T47D (cell line): Measurements from ENCODE around the gene TSC22D2.

Experiments used
- DNase-seq, 2 experiments: peaks; one replicate each; pipeline versions ENCODE4 v3.0.0 to v3.0.0-alpha.2; 2011 to 2012; ENCODE audit warnings: low read depth in 1 of 2, low spot score in 1 of 2
- JUND ChIP-seq: IDR thresholded peaks from 2 replicates; pipeline ENCODE4 v1.6.1; 2012; ENCODE audit warnings: low read depth
- in situ Hi-C: cut with HindIII; loops from 2 replicates; pipeline ENCODE4 v1.10.0; 2016; ENCODE audit warnings: low sequenced_read_pairs, low pct_unique_long_range_greater_than_20kb

The TSC22D2 gene

GRCh38 chr3:150408221-150409124 is at the start of gene TSC22D2:
TSC22D2 (plus strand) TSS chr3:150408298; CDS start chr3:150409351, 1,053 bp downstream.
- no peak for TF ChIP-seq JUND
- in situ Hi-C loops = no loop called here
- peak; percentile 93 to 96 for DNase-seq

GRCh38 chr3:150359381-150359780 is 48.7 kb upstream of the TSC22D2 start:
- in situ Hi-C loops = no loop called here
- TF ChIP-seq JUND = no peak

DNA sequence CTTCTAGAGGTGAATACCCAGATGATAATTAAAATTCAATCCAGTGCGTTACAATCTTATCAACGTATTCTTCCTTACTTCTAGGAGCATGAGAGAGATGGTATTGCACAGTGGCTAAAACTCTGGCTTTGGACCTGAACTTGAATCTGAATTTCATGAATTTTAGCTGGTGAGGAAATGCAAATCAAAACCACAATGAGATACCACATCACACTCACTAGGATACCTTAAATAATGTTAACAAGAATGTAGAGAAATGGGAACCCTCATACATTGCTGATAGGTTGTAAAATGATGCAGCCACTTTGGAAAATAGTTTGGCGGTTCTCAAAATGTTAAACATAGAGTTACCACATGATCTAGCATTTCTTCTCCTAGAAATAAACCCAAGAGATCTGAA is 47.1 kb upstream of the TSC22D2 start:
- in situ Hi-C loops = no loop called here
- no peak for DNase-seq
- TF ChIP-seq JUND = no peak

More at GRCh38 chr3:150359381-150359780, 48.7 kb upstream of the TSC22D2 start:
- DNase-seq = no peak

- in situ Hi-C loops = no loop called here
- TF ChIP-seq JUND = no peak
- no peak for DNase-seq
These were observed 45.4 kb upstream of the TSC22D2 start for GRCh38 chr3:150362515-150363302.

- DNase-seq = no peak
- in situ Hi-C loops = no loop called here
- TF ChIP-seq JUND = no peak
These were observed 44.7 kb upstream of the TSC22D2 start for GRCh38 chr3:150363420-150363819.

DNA sequence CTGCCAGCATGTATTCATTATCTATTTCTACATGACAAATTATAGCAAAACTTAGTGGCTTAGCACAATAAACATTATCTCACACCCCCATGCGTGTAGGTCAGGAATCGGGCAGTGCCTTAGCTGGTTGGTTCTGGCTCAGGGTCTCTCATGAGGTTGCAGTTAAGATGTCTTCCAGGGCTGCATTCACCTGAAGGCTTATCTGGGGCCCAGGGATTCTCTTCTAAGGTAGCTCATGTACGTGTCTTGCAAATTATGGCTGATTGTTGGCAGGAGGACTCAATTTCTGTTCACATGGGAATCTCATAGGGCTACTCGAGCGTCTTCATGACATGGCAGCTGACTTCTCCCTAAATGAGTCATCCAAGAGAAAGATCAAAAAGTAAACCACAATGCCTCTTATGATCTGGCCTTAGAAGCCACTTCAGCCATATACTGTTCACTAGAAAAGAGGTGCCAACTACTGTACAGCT is 42.9 kb upstream of the TSC22D2 start:
- in situ Hi-C loops = no loop called here
- no peak for DNase-seq
- no peak for TF ChIP-seq JUND

GRCh38 chr3:150367757-150368156 is 40.3 kb upstream of the TSC22D2 start:
- no peak for DNase-seq

DNA sequence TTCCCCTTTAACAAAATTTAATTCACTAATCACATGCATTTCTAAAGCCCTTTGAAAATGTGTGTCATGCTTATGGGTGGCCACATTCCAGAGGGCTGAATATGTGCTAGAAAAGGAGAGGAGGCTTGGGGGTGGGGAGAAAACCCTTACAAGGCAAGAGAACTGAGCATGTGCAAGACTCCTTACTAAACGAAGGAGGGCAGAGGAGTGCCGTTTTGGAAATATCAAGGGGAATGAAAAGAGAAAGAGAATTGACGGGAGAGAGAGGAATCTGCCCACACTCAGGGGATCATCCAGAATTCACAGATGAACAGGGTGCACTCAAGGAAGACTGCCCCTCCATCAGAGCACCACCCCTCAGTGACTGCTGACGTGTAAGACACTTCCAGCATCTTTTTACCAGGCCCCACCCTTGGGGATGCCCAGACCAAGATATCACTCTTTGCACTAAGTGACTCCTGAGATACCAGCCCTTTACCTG is 37.9 kb upstream of the TSC22D2 start:
- TF ChIP-seq JUND = 0 out of 2 replicates have a peak, but pooled peaks have one; percentile 37
- in situ Hi-C loops = no loop called here
- peak; percentile 42 to 90 for DNase-seq

More at GRCh38 chr3:150367757-150368156, 40.3 kb upstream of the TSC22D2 start:
- TF ChIP-seq JUND = no peak
- in situ Hi-C loops = no loop called here

GRCh38 chr3:150370999-150371398 is 37.1 kb upstream of the TSC22D2 start:
- no peak for DNase-seq
- in situ Hi-C loops = no loop called here
- TF ChIP-seq JUND = no peak

- in situ Hi-C loops = no loop called here
- DNase-seq = peak; percentile 37 to 90
These were observed 36.3 kb upstream of the TSC22D2 start for GRCh38 chr3:150371741-150372254.

DNA sequence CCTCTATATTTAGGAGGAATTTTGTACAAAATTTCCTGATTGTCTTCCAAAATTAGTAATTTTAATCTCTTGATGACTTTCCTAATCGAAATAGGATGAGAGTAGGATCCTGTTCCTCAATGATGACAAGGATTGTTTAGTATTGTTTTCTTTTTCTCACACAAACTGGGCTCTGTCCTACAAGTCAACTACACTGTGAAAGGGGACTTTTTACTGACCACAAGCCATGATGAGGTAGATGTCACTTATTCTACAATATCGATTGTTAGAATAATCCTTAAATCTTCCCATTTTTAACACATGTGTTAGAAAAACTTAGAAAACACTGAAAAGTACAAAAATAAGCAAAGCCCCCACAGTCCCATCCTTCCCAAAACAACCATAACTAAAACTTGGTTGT is 35.8 kb upstream of the TSC22D2 start:
- TF ChIP-seq JUND = no peak
- no peak for DNase-seq
- in situ Hi-C loops = no loop called here

More at GRCh38 chr3:150371741-150372254, 36.3 kb upstream of the TSC22D2 start:
- peak; percentile 98 for TF ChIP-seq JUND

GRCh38 chr3:150372722-150373121 is 35.4 kb upstream of the TSC22D2 start:
- no peak for TF ChIP-seq JUND
- DNase-seq = no peak
- in situ Hi-C loops = no loop called here
